WTC11 (cell line): ENCODE data around the gene DDR2.

Source experiments
- ATF3 ChIP-seq: sonication (generic); formaldehyde crosslinking; conservative IDR thresholded peaks from 2 replicates; pipeline ENCODE4 v1.8.1; 2022; ENCODE audit warnings: mild to moderate bottlenecking, missing genetic modification reagents
- CTCF ChIP-seq: fragments of 200-600 bp; IDR thresholded peaks from 2 replicates; pipeline ENCODE4 v1.8.0; 2022; ENCODE audit warnings: antibody characterized with exemption
- E2F5 ChIP-seq: sonication (generic); formaldehyde crosslinking; IDR thresholded peaks from 2 replicates; pipeline ENCODE4 v1.8.1; 2022; ENCODE audit warnings: mild to moderate bottlenecking, moderate library complexity, missing genetic modification reagents
- ELF4 ChIP-seq: sonication (generic); formaldehyde crosslinking; IDR thresholded peaks from 2 replicates; pipeline ENCODE4 v1.8.1; 2022; ENCODE audit warnings: low read depth, mild to moderate bottlenecking, moderate library complexity, missing genetic modification reagents
- FOXP1 ChIP-seq: sonication (generic); formaldehyde crosslinking; IDR thresholded peaks from 2 replicates; pipeline ENCODE4 v1.8.0; 2022; ENCODE audit warnings: missing genetic modification reagents, mild to moderate bottlenecking, moderate library complexity, borderline replicate concordance
- NR2C2 ChIP-seq: sonication (generic); formaldehyde crosslinking; IDR thresholded peaks from 2 replicates; pipeline ENCODE4 v1.8.0; 2022; ENCODE audit warnings: mild to moderate bottlenecking, missing genetic modification reagents
- NR3C1 ChIP-seq: sonication (generic); formaldehyde crosslinking; conservative IDR thresholded peaks from 2 replicates; pipeline ENCODE4 v1.8.1; 2023; ENCODE audit warnings: low read depth, mild to moderate bottlenecking, missing genetic modification reagents
- USF2 ChIP-seq: sonication (generic); formaldehyde crosslinking; IDR thresholded peaks from 2 replicates; pipeline ENCODE4 v1.8.1; 2023; ENCODE audit warnings: mild to moderate bottlenecking, missing genetic modification reagents, moderate library complexity
- ZNF263 ChIP-seq: sonication (generic); formaldehyde crosslinking; IDR thresholded peaks from 2 replicates; pipeline ENCODE4 v1.8.1; 2022; ENCODE audit warnings: low read depth, mild to moderate bottlenecking, moderate library complexity, missing genetic modification reagents
- ZNF317 ChIP-seq: sonication (generic); formaldehyde crosslinking; IDR thresholded peaks from 2 replicates; pipeline ENCODE4 v1.8.1; 2023; ENCODE audit warnings: low read depth, mild to moderate bottlenecking, moderate library complexity, missing genetic modification reagents, borderline replicate concordance

- TF ChIP-seq CTCF (no peak), E2F5 (CRISPR knock-in tag) (no peak), USF2 (CRISPR knock-in tag) (no peak), ELF4 (CRISPR knock-in tag) (no peak), NR3C1 (no peak), ZNF263 (CRISPR knock-in tag) (no peak), FOXP1 (no peak), NR2C2 (CRISPR knock-in tag) (no peak), ZNF317 (CRISPR knock-in tag) (no peak), ATF3 (CRISPR knock-in tag) (no peak)
Observed at GRCh38 chr1:162835157-162835899, 203.1 kb downstream of the DDR2 start.
